Skin epidermis (tissue), 12 donors: ENCODE measurements around the gene TSPAN3.

Experiments
- H3K27ac ChIP-seq, 21 experiments: fragments of 200-600 bp; sonication (generic) in 11 of 21; one replicate each; pipeline ENCODE4 v1.5.0; 2020; ENCODE audit warnings: mild to moderate bottlenecking in 3 of 21, inconsistent platforms in 2 of 21, moderate library complexity in 2 of 21
- H3K4me3 ChIP-seq, 7 experiments: fragments of 200-600 bp; sonication (generic) in 2 of 7; one replicate each; pipeline ENCODE4 v1.5.0; 2020; ENCODE audit warnings: inconsistent platforms in 2 of 7, mild to moderate bottlenecking in 2 of 7, moderate library complexity in 1 of 7

The TSPAN3 gene

DNA sequence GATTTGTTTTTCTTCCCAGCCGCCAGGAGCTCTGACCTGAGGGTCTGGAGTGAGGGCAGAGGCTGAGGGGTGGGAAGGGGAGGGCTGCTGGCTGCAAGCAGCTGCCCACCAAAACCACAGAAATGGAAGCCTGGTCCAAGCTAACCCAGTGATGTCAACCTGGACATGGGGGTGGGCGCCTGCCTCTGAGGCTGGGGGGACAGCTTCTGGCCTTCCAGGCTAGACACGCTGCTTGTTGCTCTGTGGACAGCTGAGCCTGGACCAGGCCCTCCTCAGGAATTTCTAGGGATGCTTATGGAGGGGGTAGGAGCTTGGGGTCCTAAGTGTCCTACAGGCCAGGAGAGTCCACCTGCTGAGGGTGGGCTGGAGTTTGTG, 54.6 kb downstream of the TSPAN3 start:
- no peak overlapping the region for H3K4me3 ChIP-seq
- peak overlapping the region in 3 of 21 experiments; percentile 29 to 68 (median 58) for H3K27ac ChIP-seq

DNA sequence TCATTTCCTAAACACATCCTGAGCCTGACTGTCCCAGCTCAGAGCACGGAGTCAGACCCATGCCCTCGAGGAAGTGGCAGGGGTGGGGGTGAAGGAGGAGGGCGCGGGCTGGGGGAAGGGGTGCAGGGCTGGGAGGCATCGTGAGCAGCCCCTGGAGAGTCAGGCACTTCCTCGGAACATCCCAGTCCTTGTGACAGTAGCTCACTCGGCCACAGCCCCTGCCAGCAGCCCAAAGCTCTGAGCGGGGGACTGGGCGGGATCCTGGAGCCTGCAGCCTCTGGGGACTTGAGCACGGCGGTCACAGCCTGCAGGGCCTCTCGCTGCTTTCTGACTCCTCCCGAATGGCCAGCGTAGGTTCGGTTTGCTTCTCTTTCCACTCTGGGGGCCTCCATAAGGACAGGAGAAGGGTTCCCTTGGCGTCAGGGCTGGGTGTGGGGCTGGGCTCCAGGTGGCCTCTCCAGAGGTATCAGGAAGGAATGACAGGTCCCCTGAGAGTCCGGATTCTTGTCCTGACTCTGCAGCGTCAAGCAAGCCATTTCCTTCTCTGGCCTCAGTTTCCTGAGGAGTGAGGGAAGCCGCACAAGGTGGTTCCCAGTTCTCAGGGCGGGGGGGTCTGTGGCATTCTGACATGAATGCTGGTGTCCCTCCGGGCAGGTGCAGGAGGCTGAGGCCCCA, 55.1 kb downstream of the TSPAN3 start:
- Histone ChIP-seq H3K4me3 (no peak overlapping the region), H3K27ac (peak overlapping the region in 8 of 21 experiments; percentile 13 to 94 (median 66))

DNA sequence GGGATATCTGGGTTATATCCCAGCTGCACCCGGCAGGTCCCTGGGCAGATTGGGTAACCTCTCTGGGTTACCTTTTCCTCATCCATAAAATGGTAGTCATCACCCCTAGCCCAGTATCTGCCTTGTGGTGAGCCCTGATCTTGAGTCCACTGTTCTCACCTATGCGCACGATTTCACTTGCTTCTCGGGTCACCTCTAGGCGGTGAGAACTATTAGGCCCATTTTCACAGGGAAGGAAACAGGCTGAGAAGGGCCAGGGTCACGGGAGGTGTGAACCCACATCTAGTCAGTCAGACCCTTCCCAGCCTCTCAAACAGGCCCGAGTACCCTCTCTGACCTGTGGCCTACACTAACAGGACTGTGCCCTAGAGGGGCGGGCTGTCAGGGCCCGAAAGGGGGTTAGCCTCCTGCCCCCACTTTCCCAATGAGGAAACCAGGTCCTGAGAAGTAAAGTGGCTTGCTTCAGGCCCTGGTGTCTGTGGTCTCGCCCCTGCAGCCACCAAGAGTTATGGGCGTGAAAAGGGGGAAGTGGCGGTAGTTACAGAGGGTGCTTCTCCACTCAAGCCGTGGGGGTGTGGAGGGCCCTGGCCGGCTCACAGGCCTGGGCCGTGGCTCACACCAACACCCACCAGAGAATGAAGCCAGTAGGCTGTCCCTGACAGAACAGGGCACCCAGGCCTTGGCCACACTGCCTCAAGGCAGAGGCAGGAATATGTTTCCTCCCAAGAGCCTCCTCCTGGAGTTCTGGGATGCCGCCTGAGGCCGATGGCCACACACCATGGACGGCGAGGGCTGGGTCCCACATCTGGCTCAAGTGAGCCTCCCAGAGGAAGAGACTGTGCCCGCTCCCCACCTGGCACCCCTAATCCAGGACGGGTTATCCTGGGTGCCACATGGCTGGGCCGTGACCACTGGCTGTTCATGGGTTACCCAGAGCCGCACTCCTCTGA, 56.5 kb downstream of the TSPAN3 start:
- Histone ChIP-seq H3K4me3 (no peak overlapping the region), H3K27ac (peak overlapping the region in 18 of 21 experiments; percentile 9 to 94 (median 64))

DNA sequence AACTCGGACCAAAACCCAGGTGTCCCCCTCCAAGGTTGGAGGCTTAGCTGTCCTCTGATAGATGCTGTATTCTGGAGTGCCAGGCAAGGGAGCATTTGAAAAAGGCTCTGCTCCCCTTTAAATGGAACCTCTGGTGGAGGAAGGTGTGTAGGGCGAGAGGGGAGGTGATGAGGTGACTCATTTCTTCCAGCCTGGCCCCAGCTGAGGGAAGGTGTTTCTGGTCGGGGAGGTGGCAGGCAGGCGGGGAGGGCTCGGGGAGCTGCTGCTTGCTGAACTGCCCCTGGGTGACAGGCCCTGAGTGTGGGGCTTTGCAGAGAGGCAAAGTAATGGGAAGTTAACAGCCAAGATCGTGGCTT, 57.2 kb downstream of the TSPAN3 start:
- Histone ChIP-seq H3K27ac (peak overlapping the region in 18 of 21 experiments; percentile 9 to 94 (median 64)), H3K4me3 (no peak overlapping the region)

DNA sequence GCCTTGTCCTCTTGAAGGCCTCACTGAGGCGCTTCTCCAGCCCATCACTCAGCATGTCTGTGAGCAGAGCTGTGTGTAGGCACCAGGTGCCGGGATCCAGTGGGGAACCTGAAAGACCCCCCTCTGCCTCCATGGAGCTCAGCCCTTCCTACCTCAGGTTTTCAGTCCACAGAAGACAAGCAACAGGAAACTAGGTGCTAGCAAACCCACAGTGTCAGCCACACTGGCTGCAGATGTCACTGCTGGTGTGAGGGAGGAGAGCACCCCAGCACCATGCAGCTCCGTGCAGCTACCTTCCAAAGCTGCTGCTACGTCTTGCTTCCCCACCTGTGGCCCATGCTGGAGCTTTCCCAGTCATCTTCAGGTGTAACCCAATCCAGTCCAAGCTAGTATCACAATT, 58.0 kb downstream of the TSPAN3 start:
- Histone ChIP-seq H3K4me3 (no peak overlapping the region), H3K27ac (peak overlapping the region in 13 of 21 experiments; percentile 27 to 94 (median 59))

DNA sequence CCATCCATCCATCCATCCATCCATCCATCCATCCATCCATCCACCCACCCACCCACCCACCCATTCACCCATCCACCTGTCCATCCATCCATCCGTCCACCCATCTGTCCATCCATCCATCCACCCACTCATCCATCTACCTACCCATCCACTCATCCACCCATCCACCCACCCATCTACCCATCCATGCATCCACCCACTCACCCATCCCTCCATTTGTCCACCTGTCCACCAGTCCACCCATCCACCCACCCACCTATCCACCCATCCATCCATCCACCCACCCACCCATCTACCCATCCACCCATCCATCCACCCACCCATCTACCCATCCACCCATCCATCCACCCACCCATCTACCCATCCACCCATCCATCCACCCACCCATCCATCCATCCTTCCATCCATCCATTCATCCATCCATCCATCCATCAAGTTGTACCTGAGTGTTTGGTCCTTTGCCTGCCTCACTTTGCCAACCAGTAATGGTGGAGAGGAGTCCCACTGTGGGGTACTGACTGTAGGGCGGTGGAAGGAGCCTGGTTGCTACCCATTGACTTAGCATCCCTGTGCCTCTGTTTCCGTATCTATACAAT, 58.7 kb downstream of the TSPAN3 start:
- Histone ChIP-seq H3K4me3 (no peak overlapping the region), H3K27ac (peak overlapping the region in 7 of 21 experiments; percentile 15 to 94 (median 81))

DNA sequence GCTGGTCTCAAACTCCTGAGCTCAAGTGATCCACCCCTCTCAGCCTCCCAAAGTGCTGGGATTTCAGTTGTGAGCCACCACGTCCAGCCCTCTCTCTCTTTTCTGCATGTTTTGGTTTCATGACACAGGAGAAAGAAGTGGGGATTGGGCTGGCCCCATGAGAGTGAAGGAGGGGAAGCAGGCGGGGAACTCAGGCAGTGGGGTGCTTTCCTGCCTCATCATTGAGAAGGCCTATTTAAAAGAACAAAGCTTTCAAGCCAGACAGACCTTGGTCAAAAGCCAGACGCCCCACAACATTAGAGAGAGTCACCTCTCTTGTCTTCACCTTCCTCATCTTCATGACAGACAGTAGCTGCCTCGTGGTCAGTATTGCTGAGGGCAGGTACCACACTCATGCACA, 60.1 kb downstream of the TSPAN3 start:
- Histone ChIP-seq H3K4me3 (no peak overlapping the region), H3K27ac (peak overlapping the region in 4 of 21 experiments; percentile 1 to 94 (median 40))

DNA sequence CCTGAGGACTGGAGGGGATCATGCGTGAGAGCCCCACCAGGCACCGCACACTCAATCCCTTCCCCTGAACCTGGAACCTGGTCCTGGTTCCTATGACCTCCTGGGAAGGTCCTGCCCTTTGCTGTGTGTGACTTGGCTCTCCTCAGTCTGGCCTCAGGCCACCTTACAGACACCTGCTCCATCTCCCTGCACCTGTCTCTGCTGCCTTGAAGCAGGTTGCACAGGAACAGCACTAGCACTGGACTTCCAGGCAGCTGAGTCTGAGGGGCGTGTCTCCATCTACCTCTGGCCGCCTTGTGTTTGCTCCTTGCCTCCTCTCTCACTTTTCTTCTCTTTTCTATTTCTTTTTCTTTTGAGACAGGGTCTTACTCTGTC, 60.6 kb downstream of the TSPAN3 start:
- Histone ChIP-seq H3K4me3 (no peak overlapping the region), H3K27ac (peak overlapping the region in 2 of 21 experiments; percentile 33 to 94)

DNA sequence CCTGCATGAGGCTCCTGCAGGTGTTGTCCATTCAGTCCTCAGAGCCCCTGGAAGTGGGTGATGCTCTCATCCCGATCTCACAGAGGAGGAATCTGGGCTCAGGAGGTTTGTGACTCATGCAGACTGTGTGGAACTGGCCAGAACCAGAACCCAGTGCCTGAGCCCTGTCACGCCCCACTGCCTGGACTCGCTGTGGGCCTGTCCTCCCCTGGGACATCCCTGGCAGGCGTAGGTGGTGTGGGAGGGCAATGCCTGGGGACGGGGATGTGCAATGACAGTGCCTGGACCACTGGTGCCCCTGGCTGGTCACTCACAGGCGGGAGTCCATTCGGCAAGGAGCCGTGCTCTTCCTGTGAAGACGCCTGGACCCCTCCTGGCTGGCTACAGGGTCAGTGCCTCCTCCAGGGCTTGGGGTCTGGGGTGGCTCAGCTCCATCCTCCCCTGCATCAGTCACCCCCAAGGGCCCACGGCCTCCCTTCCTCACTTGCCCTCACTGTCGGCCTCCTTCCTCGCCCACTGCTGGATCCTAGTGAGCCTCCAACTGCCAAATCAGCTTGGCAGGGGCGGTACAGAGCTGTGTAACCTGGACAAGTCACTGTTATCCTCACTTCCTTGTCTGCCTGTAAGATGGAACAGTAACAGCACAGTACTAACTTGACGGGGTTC, 61.1 kb downstream of the TSPAN3 start:
- peak overlapping the region in 3 of 21 experiments; percentile 5 to 94 (median 33) for H3K27ac ChIP-seq
- H3K4me3 ChIP-seq, result no peak overlapping the region

- no peak overlapping the region for H3K27ac ChIP-seq
- H3K4me3 ChIP-seq, result no peak overlapping the region
These were observed 61.7 kb downstream of the TSPAN3 start for GRCh38 chr15:77009176-77009575.

- Histone ChIP-seq H3K4me3 (no peak overlapping the region), H3K27ac (peak overlapping the region in 8 of 21 experiments; percentile 8 to 80 (median 62))
These were observed 66.7 kb downstream of the TSPAN3 start for GRCh38 chr15:77004189-77004588.

- H3K4me3 ChIP-seq, result no peak overlapping the region
- peak overlapping the region in 14 of 21 experiments; percentile 16 to 80 (median 60) for H3K27ac ChIP-seq
These were observed 67.7 kb downstream of the TSPAN3 start for GRCh38 chr15:77002954-77003912.

DNA sequence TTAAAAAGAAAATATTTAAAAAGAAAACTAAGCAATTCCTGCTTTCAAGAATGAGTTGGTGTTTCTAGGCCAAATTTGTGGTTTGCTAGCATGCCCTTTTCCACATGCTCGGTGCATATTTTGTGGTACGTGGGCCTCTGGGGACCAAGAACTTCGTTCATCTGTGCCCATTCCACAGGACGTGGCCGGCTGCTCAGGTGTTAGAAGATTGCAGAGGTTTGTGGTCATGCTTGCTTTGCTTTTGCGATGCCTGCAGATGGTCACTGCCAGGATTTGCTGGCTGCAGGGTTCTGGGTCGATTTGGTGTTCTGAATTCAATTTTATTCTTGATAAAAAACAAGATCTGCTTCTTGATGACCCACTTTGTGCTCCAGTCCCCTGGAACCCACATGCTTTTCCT, 68.5 kb downstream of the TSPAN3 start:
- no peak overlapping the region for H3K4me3 ChIP-seq

DNA sequence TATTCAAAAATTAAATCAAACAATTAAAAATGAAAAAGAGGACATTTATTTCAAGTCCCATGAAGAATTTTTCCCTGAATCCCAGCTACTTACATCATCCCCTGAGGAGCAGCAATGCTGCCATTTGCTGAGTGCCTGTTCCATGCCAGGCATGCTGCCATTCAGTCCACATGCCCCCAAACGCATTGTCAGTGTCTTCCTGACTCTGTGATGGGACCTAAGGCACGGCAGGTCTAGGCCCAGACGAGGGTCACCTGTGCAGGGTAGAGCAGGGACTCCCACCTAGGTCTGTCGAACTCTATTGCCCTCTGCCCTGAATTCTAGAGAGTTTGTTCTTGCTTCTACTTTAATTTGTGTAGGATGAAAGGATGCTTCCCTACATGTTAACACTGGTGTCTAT, 68.9 kb downstream of the TSPAN3 start:
- H3K27ac ChIP-seq, result peak overlapping the region in 8 of 21 experiments; percentile 31 to 80 (median 72)
- H3K4me3 ChIP-seq, result no peak overlapping the region

More for the DNA sequence above, 68.5 kb downstream of the TSPAN3 start:
- peak overlapping the region in 13 of 21 experiments; percentile 6 to 80 (median 58) for H3K27ac ChIP-seq

DNA sequence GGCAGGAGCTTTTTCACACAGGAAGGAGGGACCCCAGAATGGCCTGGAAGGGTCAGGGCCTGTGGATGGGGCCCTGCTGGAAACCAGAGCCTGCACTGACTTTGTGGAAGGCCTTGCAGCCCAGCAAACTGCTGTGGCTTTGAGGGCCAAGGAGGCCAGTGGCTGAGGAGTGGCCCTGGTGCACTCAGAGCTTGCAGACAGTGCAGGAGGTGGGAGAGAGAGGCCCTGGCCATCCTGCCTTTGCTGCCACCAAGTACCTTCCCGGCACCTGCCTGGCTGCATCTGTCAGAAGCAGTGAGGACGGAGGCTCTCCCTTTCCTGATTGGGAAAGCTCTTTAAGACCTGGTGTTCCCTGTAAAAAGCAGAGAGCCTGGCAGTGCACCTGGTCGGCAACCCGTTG, 69.6 kb downstream of the TSPAN3 start:
- H3K4me3 ChIP-seq, result no peak overlapping the region
- peak overlapping the region in 6 of 21 experiments; percentile 1 to 80 (median 41) for H3K27ac ChIP-seq

GRCh38 chr15:76999996-77000395, 70.9 kb downstream of the TSPAN3 start:
- H3K27ac ChIP-seq, result peak overlapping the region in 2 of 21 experiments; percentile 26 to 36
- H3K4me3 ChIP-seq, result no peak overlapping the region

DNA sequence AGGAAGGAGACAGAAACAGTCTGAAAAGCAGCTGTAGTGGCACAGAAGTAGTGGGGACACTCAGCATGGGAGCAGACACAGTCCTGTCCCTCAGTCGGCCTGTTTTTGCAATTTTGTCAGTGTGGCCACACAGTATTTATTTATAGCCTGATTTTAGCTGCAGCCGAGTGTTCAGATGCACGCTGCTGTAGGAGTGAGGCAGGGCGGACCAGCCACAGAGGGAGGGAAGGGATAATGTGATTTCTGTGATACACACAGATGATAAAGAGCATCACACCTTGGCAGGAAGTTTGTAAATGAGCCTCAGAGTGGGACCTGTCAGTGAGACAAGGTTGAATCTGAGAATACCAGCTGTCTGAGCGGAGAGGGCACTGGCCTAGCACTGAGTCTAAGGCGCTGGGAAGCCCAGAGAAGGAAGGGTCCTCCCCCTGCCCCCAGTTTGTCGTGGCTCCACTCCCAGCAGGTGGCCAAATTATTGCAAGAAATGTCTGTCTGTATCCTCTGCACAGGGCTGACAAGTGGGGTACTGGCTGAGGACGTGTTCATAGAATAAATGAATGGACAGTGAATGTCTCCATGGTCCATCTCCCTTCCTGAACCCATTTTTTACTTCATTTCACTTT, 72.1 kb downstream of the TSPAN3 start:
- Histone ChIP-seq H3K27ac (peak overlapping the region in 3 of 21 experiments; percentile 2 to 96 (median 93)), H3K4me3 (no peak overlapping the region)
